Keratinocyte (primary cell): ENCODE measurements around the gene ATP13A5.

Experiments used
- EZH2 ChIP-seq: IDR thresholded peaks from one replicate; pipeline ENCODE4 v1.6.1; 2012; ENCODE audit warnings: inconsistent platforms, mild to moderate bottlenecking, low read length, moderate library complexity
- TF ChIP-seq, protein P1 (sequence below), 3 experiments: IDR thresholded peaks in 1 of 3; conservative IDR thresholded peaks in 1 of 3; optimal IDR thresholded peaks in 1 of 3; 2 replicates in 2 of 3; 3 replicates in 1 of 3; pipeline versions ENCODE3 to v1.5.1; 2011; ENCODE audit warnings: low read length in 3 of 3, mild to moderate bottlenecking in 3 of 3, moderate library complexity in 2 of 3, control low read depth in 1 of 3, inconsistent platforms in 1 of 3; ENCODE audit not compliant: insufficient read depth in 2 of 3; ENCODE audit errors: extremely low read depth in 1 of 3

DNA sequence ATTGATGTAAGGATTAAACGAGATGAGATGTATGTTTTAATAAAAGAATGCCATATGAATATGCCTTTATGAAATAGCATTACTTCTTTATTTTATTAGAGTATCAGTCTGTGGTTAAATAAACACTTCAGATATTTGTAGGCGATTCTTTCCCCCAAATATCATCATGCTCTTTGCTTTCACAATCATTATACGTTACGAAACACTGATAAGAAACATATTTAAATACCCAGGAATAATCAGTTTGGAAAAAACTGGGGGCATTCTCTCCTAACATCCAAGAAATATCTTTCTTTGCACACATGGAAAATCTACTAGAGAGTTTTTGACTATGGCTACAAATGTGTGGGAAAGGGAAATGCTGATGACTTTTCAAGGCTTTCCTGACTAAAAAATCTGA lies 142.0 kb downstream of the ATP13A5 start:
- TF ChIP-seq, protein P1, sequence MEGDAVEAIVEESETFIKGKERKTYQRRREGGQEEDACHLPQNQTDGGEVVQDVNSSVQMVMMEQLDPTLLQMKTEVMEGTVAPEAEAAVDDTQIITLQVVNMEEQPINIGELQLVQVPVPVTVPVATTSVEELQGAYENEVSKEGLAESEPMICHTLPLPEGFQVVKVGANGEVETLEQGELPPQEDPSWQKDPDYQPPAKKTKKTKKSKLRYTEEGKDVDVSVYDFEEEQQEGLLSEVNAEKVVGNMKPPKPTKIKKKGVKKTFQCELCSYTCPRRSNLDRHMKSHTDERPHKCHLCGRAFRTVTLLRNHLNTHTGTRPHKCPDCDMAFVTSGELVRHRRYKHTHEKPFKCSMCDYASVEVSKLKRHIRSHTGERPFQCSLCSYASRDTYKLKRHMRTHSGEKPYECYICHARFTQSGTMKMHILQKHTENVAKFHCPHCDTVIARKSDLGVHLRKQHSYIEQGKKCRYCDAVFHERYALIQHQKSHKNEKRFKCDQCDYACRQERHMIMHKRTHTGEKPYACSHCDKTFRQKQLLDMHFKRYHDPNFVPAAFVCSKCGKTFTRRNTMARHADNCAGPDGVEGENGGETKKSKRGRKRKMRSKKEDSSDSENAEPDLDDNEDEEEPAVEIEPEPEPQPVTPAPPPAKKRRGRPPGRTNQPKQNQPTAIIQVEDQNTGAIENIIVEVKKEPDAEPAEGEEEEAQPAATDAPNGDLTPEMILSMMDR (optimal IDR thresholded peaks at IDR 0.05 in 1 of 3, IDR thresholded peaks at IDR 0.05 in 1 of 3, conservative IDR thresholded peaks at IDR 0.05 in 1 of 3; ENCODE audit: extremely low read depth in 1 of 3, insufficient read depth in 2 of 3, low read length in 3 of 3), result no peak
- no peak for TF ChIP-seq EZH2
